KMS-11 (cell line): Measurements from ENCODE around the gene ABHD17A.

Experiments used
- H2AFZ ChIP-seq: fragments of 200-600 bp; sonication (generic); 2 replicates; pipeline ENCODE4 v1.6.1; 2016; ENCODE audit warnings: antibody characterized with exemption, mixed run types, low read depth
- H3K27ac ChIP-seq: fragments of 200-600 bp; sonication (generic); 2 replicates; pipeline ENCODE4 v1.6.1; 2016; ENCODE audit warnings: mild to moderate bottlenecking, mixed run types
- H3K27me3 ChIP-seq: fragments of 200-600 bp; sonication (generic); 2 replicates; pipeline ENCODE4 v1.6.1; 2017; ENCODE audit warnings: mild to moderate bottlenecking, low read depth, mixed run types, moderate library complexity; ENCODE audit not compliant: insufficient read depth
- H3K36me3 ChIP-seq: fragments of 200-600 bp; sonication (generic); 2 replicates; pipeline ENCODE4 v1.6.1; 2017; ENCODE audit warnings: mild to moderate bottlenecking, mixed run types; ENCODE audit not compliant: insufficient read depth
- H3K4me1 ChIP-seq: fragments of 200-600 bp; sonication (generic); 2 replicates; pipeline ENCODE4 v1.6.1; 2016; ENCODE audit warnings: mild to moderate bottlenecking, low read depth, mixed run types; ENCODE audit not compliant: poor library complexity, severe bottlenecking
- H3K4me2 ChIP-seq: fragments of 200-600 bp; sonication (generic); 2 replicates; pipeline ENCODE4 v1.7.0; 2016; ENCODE audit warnings: mild to moderate bottlenecking, mixed run types
- H3K4me3 ChIP-seq: fragments of 200-600 bp; sonication (generic); IDR thresholded peaks from 2 replicates; pipeline ENCODE4 v1.6.1; 2017; ENCODE audit warnings: low read depth, low read length, mixed read lengths; ENCODE audit not compliant: insufficient read depth
- H3K79me2 ChIP-seq: fragments of 200-600 bp; sonication (generic); 2 replicates; pipeline ENCODE4 v1.6.1; 2016; ENCODE audit warnings: low read depth, mixed run types; ENCODE audit not compliant: insufficient read depth
- H3K9ac ChIP-seq: fragments of 200-600 bp; sonication (generic); 2 replicates; pipeline ENCODE4 v1.6.1; 2016; ENCODE audit warnings: mild to moderate bottlenecking, mixed run types
- H4K20me1 ChIP-seq: fragments of 200-600 bp; sonication (generic); 2 replicates; pipeline ENCODE4 v1.6.1; 2016; ENCODE audit warnings: mild to moderate bottlenecking, mixed run types; ENCODE audit not compliant: insufficient read depth
- CTCF ChIP-seq: fragments of 200-600 bp; sonication (generic); conservative IDR thresholded peaks from 2 replicates; pipeline ENCODE4 v1.6.1; 2017; ENCODE audit warnings: low read depth, mild to moderate bottlenecking, antibody characterized with exemption, low read length, moderate library complexity, mixed read lengths

Gene ABHD17A

GRCh38 chr19:1860042-1860775 lies 25.1 kb downstream of the ABHD17A start:
- H3K27ac ChIP-seq = no peak overlapping the region
- no peak for TF ChIP-seq CTCF
- no peak overlapping the region for H3K4me2 ChIP-seq
- peaks cover 13% of the 10 kb centered on the region for H3K4me1 ChIP-seq
- H3K4me3 ChIP-seq = no peak overlapping the region
- no peak overlapping the region for H2AFZ ChIP-seq
- no peaks in the 10 kb centered on the region for H3K27me3 ChIP-seq
- no peak overlapping the region for H3K9ac ChIP-seq
- H3K79me2 ChIP-seq = peaks cover 56% of the 10 kb centered on the region
- H3K36me3 ChIP-seq = no peaks in the 10 kb centered on the region
- no peaks in the 10 kb centered on the region for H4K20me1 ChIP-seq

GRCh38 chr19:1859331-1859781 lies 25.9 kb downstream of the ABHD17A start:
- H4K20me1 ChIP-seq = no peaks in the 10 kb centered on the region
- H3K27me3 ChIP-seq = no peaks in the 10 kb centered on the region
- peaks cover 21% of the 10 kb centered on the region for H3K4me1 ChIP-seq
- H3K36me3 ChIP-seq = no peaks in the 10 kb centered on the region
- H3K27ac ChIP-seq = no peak overlapping the region
- H3K4me2 ChIP-seq = no peak overlapping the region
- no peak overlapping the region for H3K4me3 ChIP-seq
- H3K79me2 ChIP-seq = peaks cover 64% of the 10 kb centered on the region
- H2AFZ ChIP-seq = no peak overlapping the region
- no peak for TF ChIP-seq CTCF
- no peak overlapping the region for H3K9ac ChIP-seq

- peaks cover 28% of the 10 kb centered on the region for H3K4me1 ChIP-seq
- H2AFZ ChIP-seq = no peak overlapping the region
- H4K20me1 ChIP-seq = no peaks in the 10 kb centered on the region
Measured at GRCh38 chr19:1858412-1859081, 26.7 kb downstream of the ABHD17A start.

GRCh38 chr19:1857648-1858326 lies 27.5 kb downstream of the ABHD17A start:
- no peak for TF ChIP-seq CTCF
- Histone ChIP-seq H4K20me1 (no peaks in the 10 kb centered on the region), H3K36me3 (no peaks in the 10 kb centered on the region), H3K27ac (no peak overlapping the region), H3K4me2 (no peak overlapping the region), H3K27me3 (no peaks in the 10 kb centered on the region), H3K9ac (no peak overlapping the region), H3K79me2 (peaks cover 66% of the 10 kb centered on the region), H3K4me1 (peaks cover 36% of the 10 kb centered on the region), H2AFZ (no peak overlapping the region), H3K4me3 (no peak overlapping the region)

More at GRCh38 chr19:1858412-1859081, 26.7 kb downstream of the ABHD17A start:
- peaks cover 66% of the 10 kb centered on the region for H3K79me2 ChIP-seq
- no peaks in the 10 kb centered on the region for H3K27me3 ChIP-seq
- H3K27ac ChIP-seq = no peak overlapping the region
- H3K4me2 ChIP-seq = no peak overlapping the region
- H3K9ac ChIP-seq = no peak overlapping the region
- no peaks in the 10 kb centered on the region for H3K36me3 ChIP-seq
- H3K4me3 ChIP-seq = no peak overlapping the region
- TF ChIP-seq CTCF = no peak
